GM23338 (cell line): ENCODE measurements around the gene NTPCR. TPM values are rescaled to one million over a fixed set of nuclear protein-coding genes. Genes with fewer than 3 reads are reported as not detected.

Experiments
- ATAC-seq: fragments of 200-7000 bp; cut with Tn5 transposase; 3 replicates; pipeline ENCODE4 v1.9.1; 2020
- DNase-seq: peaks from one replicate; pipeline ENCODE4 v3.0.0-alpha.2; 2015; ENCODE audit warnings: low spot score
- H2AFZ ChIP-seq: fragments of 200-600 bp; sonication (generic); 2 replicates; pipeline ENCODE4 v1.8.0; 2016; ENCODE audit warnings: antibody characterized with exemption, mild to moderate bottlenecking, moderate library complexity
- H3F3A ChIP-seq: fragments of 200-600 bp; sonication (generic); replicated peaks from 2 replicates; pipeline ENCODE4 v1.8.0; 2017; ENCODE audit warnings: antibody characterized with exemption, mixed run types, low read depth
- H3K27ac ChIP-seq: fragments of 200-600 bp; sonication (generic); 2 replicates; pipeline ENCODE4 v1.6.1; 2016; ENCODE audit warnings: low read depth
- H3K27me3 ChIP-seq: fragments of 200-600 bp; sonication (generic); 2 replicates; pipeline ENCODE4 v1.8.0; 2016; ENCODE audit warnings: mild to moderate bottlenecking, mixed run types, moderate library complexity; ENCODE audit not compliant: insufficient read depth
- H3K36me3 ChIP-seq: fragments of 200-600 bp; sonication (generic); 2 replicates; pipeline ENCODE4 v1.8.0; 2016; ENCODE audit warnings: mild to moderate bottlenecking; ENCODE audit not compliant: insufficient read depth
- H3K4me1 ChIP-seq: fragments of 200-600 bp; sonication (generic); 2 replicates; pipeline ENCODE4 v1.8.0; 2016; ENCODE audit warnings: mild to moderate bottlenecking, moderate library complexity; ENCODE audit not compliant: insufficient read depth
- H3K4me2 ChIP-seq: fragments of 200-600 bp; sonication (generic); 2 replicates; pipeline ENCODE4 v1.7.1; 2017; ENCODE audit warnings: mixed run types
- H3K4me3 ChIP-seq: fragments of 200-600 bp; sonication (generic); 2 replicates; pipeline ENCODE4 v1.6.1; 2016; ENCODE audit warnings: mixed run types
- H3K79me2 ChIP-seq: fragments of 200-600 bp; sonication (generic); replicated peaks from 2 replicates; pipeline ENCODE4 v1.8.0; 2017; ENCODE audit warnings: mild to moderate bottlenecking; ENCODE audit not compliant: insufficient read depth
- H3K9me2 ChIP-seq: fragments of 200-600 bp; sonication (generic); 2 replicates; pipeline ENCODE4 v1.8.0; 2017; ENCODE audit not compliant: insufficient read depth
- H4K20me1 ChIP-seq: fragments of 200-600 bp; sonication (generic); replicated peaks from 2 replicates; pipeline ENCODE4 v1.8.0; 2017; ENCODE audit warnings: mild to moderate bottlenecking; ENCODE audit not compliant: insufficient read depth
- H3K27ac Mint-ChIP-seq: 2 replicates; pipeline ENCODE4 v1.8.0; 2020; ENCODE audit warnings: inconsistent platforms, mild to moderate bottlenecking, moderate library complexity, mixed read lengths
- H3K27me3 Mint-ChIP-seq: 3 replicates; pipeline ENCODE4 v1.8.0; 2022; ENCODE audit warnings: low read depth, mild to moderate bottlenecking, moderate library complexity, mixed read lengths, inconsistent platforms; ENCODE audit not compliant: insufficient read depth, poor library complexity
- H3K36me3 Mint-ChIP-seq: 3 replicates; pipeline ENCODE4 v1.8.0; 2021; ENCODE audit warnings: low read depth, mild to moderate bottlenecking, inconsistent platforms, moderate library complexity, mixed read lengths
- H3K4me1 Mint-ChIP-seq: 3 replicates; pipeline ENCODE4 v1.8.0; 2020; ENCODE audit warnings: mild to moderate bottlenecking, inconsistent platforms, mixed read lengths
- H3K4me3 Mint-ChIP-seq: 3 replicates; pipeline ENCODE4 v1.8.0; 2021; ENCODE audit warnings: moderate library complexity, mild to moderate bottlenecking, inconsistent platforms, mixed read lengths
- H3K9me3 Mint-ChIP-seq: 3 replicates; pipeline ENCODE4 v1.8.0; 2020; ENCODE audit warnings: moderate library complexity, mild to moderate bottlenecking, inconsistent platforms, mixed read lengths
- CREB1 ChIP-seq: fragments of 250-450 bp; sonication (Bioruptor Pico); IDR thresholded peaks from 2 replicates; pipeline ENCODE4 v1.5.0; 2020; ENCODE audit warnings: low read depth, mild to moderate bottlenecking, moderate library complexity
- CTCF ChIP-seq, 2 experiments: fragments of 200-600 bp in 1 of 2; sonication (generic) in 1 of 2; conservative IDR thresholded peaks; 2 replicates each; pipeline versions ENCODE4 v1.5.1 to v1.6.1; 2016 to 2017; ENCODE audit warnings: antibody characterized with exemption in 2 of 2, low read depth in 2 of 2, mild to moderate bottlenecking in 2 of 2, moderate library complexity in 1 of 2
- ETS1 ChIP-seq: IDR thresholded peaks from 2 replicates; pipeline ENCODE4 v1.6.1; 2016; ENCODE audit warnings: antibody characterized with exemption
- EZH2 ChIP-seq: fragments of 200-600 bp; sonication (generic); IDR thresholded peaks from one replicate; pipeline ENCODE4 v1.8.0; 2017; ENCODE audit warnings: antibody characterized with exemption, mild to moderate bottlenecking, low read depth; ENCODE audit not compliant: unreplicated experiment
- EZH2phosphoT487 ChIP-seq: fragments of 200-600 bp; sonication (generic); IDR thresholded peaks from one replicate; pipeline ENCODE4 v1.8.1; 2018; ENCODE audit warnings: antibody characterized with exemption; ENCODE audit not compliant: unreplicated experiment
- JUNB ChIP-seq: IDR thresholded peaks from one replicate; pipeline ENCODE4 v1.6.1; 2016; ENCODE audit warnings: antibody characterized with exemption; ENCODE audit not compliant: unreplicated experiment
- NANOG ChIP-seq: IDR thresholded peaks from 2 replicates; pipeline ENCODE4 v1.6.1; 2016; ENCODE audit warnings: antibody characterized with exemption, borderline replicate concordance
- STAT1 ChIP-seq: IDR thresholded peaks from one replicate; pipeline ENCODE4 v1.6.1; 2016; ENCODE audit warnings: antibody characterized with exemption; ENCODE audit not compliant: unreplicated experiment
- ZNF114 ChIP-seq: fragments of 250-450 bp; sonication (Bioruptor Pico); IDR thresholded peaks from 2 replicates; pipeline ENCODE4 v1.5.0; 2020; ENCODE audit warnings: mild to moderate bottlenecking, moderate library complexity
- ZNF331 ChIP-seq: fragments of 250-450 bp; sonication (Bioruptor Pico); IDR thresholded peaks from 2 replicates; pipeline ENCODE4 v1.5.0; 2020; ENCODE audit warnings: low read depth, mild to moderate bottlenecking, moderate library complexity
- polyA plus RNA-seq: library from polyadenylated mRNA; unstranded; fragments of >200 nt; fragmentation: Nextera tagmentation; extraction: Ambion mirVana; gene quantifications from 2 replicates; pipeline ENCODE4 v1.2.1, GENCODE V29; 2016
- total RNA-seq: library from RNA; depleted of rRNA; stranded (reverse); fragments of >200 nt; shearing (Covaris generic); gene quantifications from 2 replicates; pipeline ENCODE4 v1.2.3, GENCODE V29; 2014
- TF ChIP-seq, protein P1 (sequence below): fragments of 250-450 bp; sonication (Bioruptor Pico); IDR thresholded peaks from 2 replicates; pipeline ENCODE4 v1.5.0; 2020; ENCODE audit warnings: mild to moderate bottlenecking, moderate library complexity

Gene NTPCR
- total and polyA plus RNA-seq, 2 experiments from 2014 or later, result 64.1 to 150 TPM

GRCh38 chr1:232965912-232966217, 15.5 kb downstream of the NTPCR start:
- Mint-ChIP-seq H3K4me3 (no peak overlapping the region), H3K36me3 (peaks cover 34% of the 10 kb centered on the region), H3K27ac (peak overlapping the region; percentile 67; the same call in 1 of the 2 replicates), H3K27me3 (peaks cover 2% of the 10 kb centered on the region), H3K9me3 (no peaks in the 10 kb centered on the region), H3K4me1 (no peaks in the 10 kb centered on the region)
- no peaks in the 10 kb centered on the region for H3K9me2 ChIP-seq
- peaks cover 23% of the 10 kb centered on the region; the same call in 1 of the 2 replicates for H4K20me1 ChIP-seq
- H2AFZ ChIP-seq, result no peak overlapping the region
- no peak for ATAC-seq
- no peak overlapping the region for H3K4me2 ChIP-seq
- no peaks in the 10 kb centered on the region for H3F3A ChIP-seq
- TF ChIP-seq CREB1 (CRISPR knock-in tag) (no peak), ETS1 (no peak), JUNB (no peak), EZH2 (no peak), STAT1 (no peak), CTCF (conservative IDR thresholded peaks at IDR 0.05; ENCODE audit: low read depth in 2 of 2) (no peak)
- no peak for DNase-seq
- no peaks in the 10 kb centered on the region for H3K27me3 ChIP-seq
- H3K79me2 ChIP-seq, result peaks cover 50% of the 10 kb centered on the region
- no peak overlapping the region for H3K27ac ChIP-seq
- no peaks in the 10 kb centered on the region; the same call in 1 of the 2 replicates for H3K4me1 ChIP-seq
- H3K4me3 ChIP-seq, result no peak overlapping the region
- peaks cover 31% of the 10 kb centered on the region for H3K36me3 ChIP-seq

- Histone ChIP-seq H3K36me3 (peaks cover 38% of the 10 kb centered on the region), H3K4me3 (no peak overlapping the region), H3K79me2 (peaks cover 44% of the 10 kb centered on the region), H3K4me1 (no peaks in the 10 kb centered on the region; the same call in 1 of the 2 replicates), H3K4me2 (no peak overlapping the region), H4K20me1 (peaks cover 23% of the 10 kb centered on the region; the same call in 1 of the 2 replicates), H2AFZ (no peak overlapping the region), H3F3A (no peaks in the 10 kb centered on the region), H3K27me3 (no peaks in the 10 kb centered on the region), H3K27ac (no peak overlapping the region), H3K9me2 (no peaks in the 10 kb centered on the region)
- H3K4me1 Mint-ChIP-seq, result no peaks in the 10 kb centered on the region
- ATAC-seq (no peak), DNase-seq (no peak)
- peaks cover 2% of the 10 kb centered on the region for H3K27me3 Mint-ChIP-seq
- H3K9me3 Mint-ChIP-seq, result no peaks in the 10 kb centered on the region
- 0 out of 2 replicates have a peak overlapping the region, but pooled peaks have one; percentile 14 for H3K27ac Mint-ChIP-seq
- no peak overlapping the region for H3K4me3 Mint-ChIP-seq
- peaks cover 38% of the 10 kb centered on the region for H3K36me3 Mint-ChIP-seq
- TF ChIP-seq ZNF114 (CRISPR knock-in tag) (no peak), ZNF331 (CRISPR knock-in tag) (no peak), NANOG (no peak), JUNB (no peak), CTCF (conservative IDR thresholded peaks at IDR 0.05; ENCODE audit: low read depth in 2 of 2) (no peak), EZH2phosphoT487 (no peak), STAT1 (no peak)
- TF ChIP-seq, protein P1, sequence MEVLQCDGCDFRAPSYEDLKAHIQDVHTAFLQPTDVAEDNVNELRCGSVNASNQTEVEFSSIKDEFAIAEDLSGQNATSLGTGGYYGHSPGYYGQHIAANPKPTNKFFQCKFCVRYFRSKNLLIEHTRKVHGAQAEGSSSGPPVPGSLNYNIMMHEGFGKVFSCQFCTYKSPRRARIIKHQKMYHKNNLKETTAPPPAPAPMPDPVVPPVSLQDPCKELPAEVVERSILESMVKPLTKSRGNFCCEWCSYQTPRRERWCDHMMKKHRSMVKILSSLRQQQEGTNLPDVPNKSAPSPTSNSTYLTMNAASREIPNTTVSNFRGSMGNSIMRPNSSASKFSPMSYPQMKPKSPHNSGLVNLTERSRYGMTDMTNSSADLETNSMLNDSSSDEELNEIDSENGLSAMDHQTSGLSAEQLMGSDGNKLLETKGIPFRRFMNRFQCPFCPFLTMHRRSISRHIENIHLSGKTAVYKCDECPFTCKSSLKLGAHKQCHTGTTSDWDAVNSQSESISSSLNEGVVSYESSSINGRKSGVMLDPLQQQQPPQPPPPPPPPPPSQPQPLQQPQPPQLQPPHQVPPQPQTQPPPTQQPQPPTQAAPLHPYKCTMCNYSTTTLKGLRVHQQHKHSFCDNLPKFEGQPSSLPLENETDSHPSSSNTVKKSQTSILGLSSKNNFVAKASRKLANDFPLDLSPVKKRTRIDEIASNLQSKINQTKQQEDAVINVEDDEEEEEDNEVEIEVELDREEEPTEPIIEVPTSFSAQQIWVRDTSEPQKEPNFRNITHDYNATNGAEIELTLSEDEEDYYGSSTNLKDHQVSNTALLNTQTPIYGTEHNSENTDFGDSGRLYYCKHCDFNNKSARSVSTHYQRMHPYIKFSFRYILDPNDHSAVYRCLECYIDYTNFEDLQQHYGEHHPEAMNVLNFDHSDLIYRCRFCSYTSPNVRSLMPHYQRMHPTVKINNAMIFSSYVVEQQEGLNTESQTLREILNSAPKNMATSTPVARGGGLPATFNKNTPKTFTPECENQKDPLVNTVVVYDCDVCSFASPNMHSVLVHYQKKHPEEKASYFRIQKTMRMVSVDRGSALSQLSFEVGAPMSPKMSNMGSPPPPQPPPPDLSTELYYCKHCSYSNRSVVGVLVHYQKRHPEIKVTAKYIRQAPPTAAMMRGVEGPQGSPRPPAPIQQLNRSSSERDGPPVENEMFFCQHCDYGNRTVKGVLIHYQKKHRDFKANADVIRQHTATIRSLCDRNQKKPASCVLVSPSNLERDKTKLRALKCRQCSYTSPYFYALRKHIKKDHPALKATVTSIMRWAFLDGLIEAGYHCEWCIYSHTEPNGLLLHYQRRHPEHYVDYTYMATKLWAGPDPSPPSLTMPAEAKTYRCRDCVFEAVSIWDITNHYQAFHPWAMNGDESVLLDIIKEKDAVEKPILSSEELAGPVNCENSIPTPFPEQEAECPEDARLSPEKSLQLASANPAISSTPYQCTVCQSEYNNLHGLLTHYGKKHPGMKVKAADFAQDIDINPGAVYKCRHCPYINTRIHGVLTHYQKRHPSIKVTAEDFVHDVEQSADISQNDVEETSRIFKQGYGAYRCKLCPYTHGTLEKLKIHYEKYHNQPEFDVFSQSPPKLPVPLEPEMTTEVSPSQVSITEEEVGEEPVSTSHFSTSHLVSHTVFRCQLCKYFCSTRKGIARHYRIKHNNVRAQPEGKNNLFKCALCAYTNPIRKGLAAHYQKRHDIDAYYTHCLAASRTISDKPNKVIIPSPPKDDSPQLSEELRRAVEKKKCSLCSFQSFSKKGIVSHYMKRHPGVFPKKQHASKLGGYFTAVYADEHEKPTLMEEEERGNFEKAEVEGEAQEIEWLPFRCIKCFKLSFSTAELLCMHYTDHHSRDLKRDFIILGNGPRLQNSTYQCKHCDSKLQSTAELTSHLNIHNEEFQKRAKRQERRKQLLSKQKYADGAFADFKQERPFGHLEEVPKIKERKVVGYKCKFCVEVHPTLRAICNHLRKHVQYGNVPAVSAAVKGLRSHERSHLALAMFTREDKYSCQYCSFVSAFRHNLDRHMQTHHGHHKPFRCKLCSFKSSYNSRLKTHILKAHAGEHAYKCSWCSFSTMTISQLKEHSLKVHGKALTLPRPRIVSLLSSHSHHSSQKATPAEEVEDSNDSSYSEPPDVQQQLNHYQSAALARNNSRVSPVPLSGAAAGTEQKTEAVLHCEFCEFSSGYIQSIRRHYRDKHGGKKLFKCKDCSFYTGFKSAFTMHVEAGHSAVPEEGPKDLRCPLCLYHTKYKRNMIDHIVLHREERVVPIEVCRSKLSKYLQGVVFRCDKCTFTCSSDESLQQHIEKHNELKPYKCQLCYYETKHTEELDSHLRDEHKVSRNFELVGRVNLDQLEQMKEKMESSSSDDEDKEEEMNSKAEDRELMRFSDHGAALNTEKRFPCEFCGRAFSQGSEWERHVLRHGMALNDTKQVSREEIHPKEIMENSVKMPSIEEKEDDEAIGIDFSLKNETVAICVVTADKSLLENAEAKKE, result no peak
Observed at GRCh38 chr1:232966663-232967062, 16.3 kb downstream of the NTPCR start.
